ENCODE measurements around the gene VTI1A.

The VTI1A gene

GRCh38 chr10:112678581-112678980, 231.6 kb downstream of the VTI1A start:
- Histone ChIP-seq H3K27ac (no peak overlapping the region), H3K9ac (no peak overlapping the region), H2AFZ (no peak overlapping the region), H3K27me3 (ENCODE audit: control insufficient read depth, insufficient read depth, low read length) (no peaks in the 10 kb centered on the region), H3K9me3 (ENCODE audit: control insufficient read depth, low read length) (no peaks in the 10 kb centered on the region), H3K79me2 (no peaks in the 10 kb centered on the region), H3K36me3 (ENCODE audit: control insufficient read depth, insufficient read depth, low read length) (no peaks in the 10 kb centered on the region), H3K4me2 (ENCODE audit: low read length) (no peak overlapping the region), H3K4me3 (ENCODE audit: low read depth, low read length) (no peak overlapping the region), H3K4me1 (peaks cover 6% of the 10 kb centered on the region)
- no peak for TF ChIP-seq CTCF (IDR thresholded peaks at IDR 0.05)

- H3K27me3 ChIP-seq (ENCODE audit: control insufficient read depth, insufficient read depth, low read length), result no peaks in the 10 kb centered on the region
- no peak overlapping the region for H3K4me3 ChIP-seq (ENCODE audit: low read depth, low read length)
- TF ChIP-seq CTCF (IDR thresholded peaks at IDR 0.05), result no peak
- no peak overlapping the region for H2AFZ ChIP-seq
- H3K27ac ChIP-seq, result no peak overlapping the region
- H3K9me3 ChIP-seq (ENCODE audit: control insufficient read depth, low read length), result no peaks in the 10 kb centered on the region
- peaks cover 6% of the 10 kb centered on the region for H3K4me1 ChIP-seq
- no peak overlapping the region for H3K9ac ChIP-seq
- no peak overlapping the region for H3K4me2 ChIP-seq (ENCODE audit: low read length)
- H3K36me3 ChIP-seq (ENCODE audit: control insufficient read depth, insufficient read depth, low read length), result no peaks in the 10 kb centered on the region
- no peaks in the 10 kb centered on the region for H3K79me2 ChIP-seq
Observed at GRCh38 chr10:112678987-112679386, 232.0 kb downstream of the VTI1A start.

GRCh38 chr10:112679392-112679791, 232.4 kb downstream of the VTI1A start:
- H3K79me2 ChIP-seq, result no peaks in the 10 kb centered on the region
- no peaks in the 10 kb centered on the region for H3K36me3 ChIP-seq (ENCODE audit: control insufficient read depth, insufficient read depth, low read length)
- H3K4me3 ChIP-seq (ENCODE audit: low read depth, low read length), result no peak overlapping the region

GRCh38 chr10:112680586-112680985, 233.6 kb downstream of the VTI1A start:
- Histone ChIP-seq H3K27me3 (ENCODE audit: control insufficient read depth, insufficient read depth, low read length) (no peaks in the 10 kb centered on the region), H3K79me2 (no peaks in the 10 kb centered on the region), H3K9me3 (ENCODE audit: control insufficient read depth, low read length) (no peaks in the 10 kb centered on the region), H3K4me3 (ENCODE audit: low read depth, low read length) (no peak overlapping the region), H3K4me2 (ENCODE audit: low read length) (no peak overlapping the region), H3K27ac (no peak overlapping the region), H3K36me3 (ENCODE audit: control insufficient read depth, insufficient read depth, low read length) (no peaks in the 10 kb centered on the region), H3K9ac (no peak overlapping the region), H3K4me1 (peaks cover 6% of the 10 kb centered on the region), H2AFZ (no peak overlapping the region)
- no peak for TF ChIP-seq CTCF (IDR thresholded peaks at IDR 0.05)

More at GRCh38 chr10:112679392-112679791, 232.4 kb downstream of the VTI1A start:
- Histone ChIP-seq H3K27ac (no peak overlapping the region), H2AFZ (no peak overlapping the region), H3K9me3 (ENCODE audit: control insufficient read depth, low read length) (no peaks in the 10 kb centered on the region), H3K9ac (no peak overlapping the region), H3K4me2 (ENCODE audit: low read length) (no peak overlapping the region), H3K27me3 (ENCODE audit: control insufficient read depth, insufficient read depth, low read length) (no peaks in the 10 kb centered on the region), H3K4me1 (peaks cover 6% of the 10 kb centered on the region)
- no peak for TF ChIP-seq CTCF (IDR thresholded peaks at IDR 0.05)

GRCh38 chr10:112687647-112688046, 240.6 kb downstream of the VTI1A start:
- H3K27me3 ChIP-seq (ENCODE audit: control insufficient read depth, insufficient read depth, low read length), result no peaks in the 10 kb centered on the region
- H3K4me3 ChIP-seq (ENCODE audit: low read depth, low read length), result no peak overlapping the region
- H3K27ac ChIP-seq, result no peak overlapping the region
- no peak overlapping the region for H3K9ac ChIP-seq
- TF ChIP-seq CTCF (IDR thresholded peaks at IDR 0.05), result no peak
- no peaks in the 10 kb centered on the region for H3K4me1 ChIP-seq
- H3K4me2 ChIP-seq (ENCODE audit: low read length), result no peak overlapping the region
- H2AFZ ChIP-seq, result no peak overlapping the region
- no peaks in the 10 kb centered on the region for H3K36me3 ChIP-seq (ENCODE audit: control insufficient read depth, insufficient read depth, low read length)
- H3K79me2 ChIP-seq, result no peaks in the 10 kb centered on the region
- H3K9me3 ChIP-seq (ENCODE audit: control insufficient read depth, low read length), result no peaks in the 10 kb centered on the region
